Upper lobe of right lung (tissue), 1 donor: ENCODE data around the gene PCNX2. TPM values are rescaled to one million over a fixed set of nuclear protein-coding genes. Genes with fewer than 3 reads are reported as not detected.

Source experiments
- ATAC-seq: fragments of 200-7000 bp; cut with Tn5 transposase; one replicate; pipeline ENCODE4 v1.9.1; 2020; ENCODE audit warnings: mild to moderate bottlenecking, moderate library complexity
- DNase-seq: peaks from one replicate; pipeline ENCODE4 v3.0.0-alpha.2; 2020
- H3K27ac ChIP-seq: fragments of 200-600 bp; one replicate; pipeline ENCODE4 v1.8.0; 2022
- H3K27me3 ChIP-seq: fragments of 200-600 bp; one replicate; pipeline ENCODE4 v1.8.0; 2022; ENCODE audit warnings: mild to moderate bottlenecking
- H3K36me3 ChIP-seq: fragments of 200-600 bp; one replicate; pipeline ENCODE4 v1.8.0; 2022
- H3K4me1 ChIP-seq: fragments of 200-600 bp; one replicate; pipeline ENCODE4 v1.8.0; 2022
- H3K4me3 ChIP-seq: fragments of 200-600 bp; one replicate; pipeline ENCODE4 v1.8.0; 2022; ENCODE audit warnings: mild to moderate bottlenecking
- H3K9me3 ChIP-seq: fragments of 200-600 bp; one replicate; pipeline ENCODE4 v1.8.0; 2022
- intact Hi-C: fragments of 100-400 bp; cut with DNase I; formaldehyde crosslinking; loops from one replicate; pipeline ENCODE4 v1.11.0; 2022
- total RNA-seq: library from RNA; stranded (reverse); fragmentation: NEBNext Ultra II Directional; extraction: Animal tissue kit (Norgen Biotek cat#: 25700); gene quantifications from one replicate; pipeline ENCODE4 v1.2.1, GENCODE V29; 2021
- TF ChIP-seq, protein P1 (sequence below): fragments of 200-600 bp; IDR thresholded peaks from one replicate; pipeline ENCODE4 v1.8.0; 2022; ENCODE audit warnings: antibody characterized with exemption
- donor health status: DM: no; HTN: yes; CAD: no; lungs with severe emphysema.

Gene PCNX2
- total RNA-seq, 1 donor from 2014 or later: 6.8 TPM

DNA sequence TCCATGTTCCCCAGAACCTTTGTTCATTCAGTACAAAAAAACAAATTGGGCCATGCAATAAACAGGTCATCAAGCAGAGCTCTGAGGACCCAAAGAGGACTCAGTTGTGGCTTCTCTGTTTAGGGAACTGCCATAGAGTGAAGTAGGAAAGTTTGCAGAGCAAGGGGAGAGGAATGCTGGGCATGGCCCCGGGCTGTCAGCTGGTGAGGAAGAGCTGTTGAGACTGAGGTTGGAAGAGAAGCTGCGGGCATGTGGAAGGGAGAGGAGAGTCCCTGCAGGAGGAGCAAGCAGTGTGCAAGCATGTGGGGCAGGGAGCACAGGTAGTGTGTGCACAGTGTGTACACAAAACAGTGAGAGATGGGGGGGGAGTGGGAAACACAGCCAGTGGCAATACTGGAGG, 273.3 kb downstream of the PCNX2 start:
- Histone ChIP-seq H3K9me3 (no peaks in the 10 kb centered on the region), H3K27ac (no peak overlapping the region), H3K4me3 (no peak overlapping the region), H3K4me1 (no peaks in the 10 kb centered on the region), H3K27me3 (no peaks in the 10 kb centered on the region), H3K36me3 (no peaks in the 10 kb centered on the region)
- ATAC-seq (no peak), DNase-seq (no peak)
- TF ChIP-seq, protein P1, sequence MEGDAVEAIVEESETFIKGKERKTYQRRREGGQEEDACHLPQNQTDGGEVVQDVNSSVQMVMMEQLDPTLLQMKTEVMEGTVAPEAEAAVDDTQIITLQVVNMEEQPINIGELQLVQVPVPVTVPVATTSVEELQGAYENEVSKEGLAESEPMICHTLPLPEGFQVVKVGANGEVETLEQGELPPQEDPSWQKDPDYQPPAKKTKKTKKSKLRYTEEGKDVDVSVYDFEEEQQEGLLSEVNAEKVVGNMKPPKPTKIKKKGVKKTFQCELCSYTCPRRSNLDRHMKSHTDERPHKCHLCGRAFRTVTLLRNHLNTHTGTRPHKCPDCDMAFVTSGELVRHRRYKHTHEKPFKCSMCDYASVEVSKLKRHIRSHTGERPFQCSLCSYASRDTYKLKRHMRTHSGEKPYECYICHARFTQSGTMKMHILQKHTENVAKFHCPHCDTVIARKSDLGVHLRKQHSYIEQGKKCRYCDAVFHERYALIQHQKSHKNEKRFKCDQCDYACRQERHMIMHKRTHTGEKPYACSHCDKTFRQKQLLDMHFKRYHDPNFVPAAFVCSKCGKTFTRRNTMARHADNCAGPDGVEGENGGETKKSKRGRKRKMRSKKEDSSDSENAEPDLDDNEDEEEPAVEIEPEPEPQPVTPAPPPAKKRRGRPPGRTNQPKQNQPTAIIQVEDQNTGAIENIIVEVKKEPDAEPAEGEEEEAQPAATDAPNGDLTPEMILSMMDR: no peak
- intact Hi-C loops: no loop called here

DNA sequence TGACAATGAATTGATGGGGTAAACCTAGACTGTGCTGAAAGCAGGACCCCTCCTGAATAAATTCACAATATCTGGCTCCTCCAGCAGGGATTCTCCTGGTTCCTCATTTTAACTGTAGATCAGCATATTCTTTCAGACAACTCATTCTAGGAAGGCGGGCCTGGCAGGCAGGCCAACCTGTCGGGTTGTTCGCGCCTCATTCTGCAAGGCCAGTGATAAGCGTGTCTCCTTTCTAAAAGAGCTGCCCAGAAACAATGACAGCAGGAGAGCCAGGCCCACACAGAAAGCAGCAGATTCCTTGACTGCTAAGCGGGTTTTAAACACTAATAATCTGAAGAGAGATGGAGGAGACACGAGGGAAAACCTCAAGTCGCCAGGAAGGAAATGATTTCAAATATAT, 275.1 kb downstream of the PCNX2 start:
- H3K9me3 ChIP-seq: no peaks in the 10 kb centered on the region
- H3K27me3 ChIP-seq: no peaks in the 10 kb centered on the region
- DNase-seq (no peak), ATAC-seq (no peak)
- H3K4me1 ChIP-seq: no peaks in the 10 kb centered on the region
- TF ChIP-seq, protein P1: no peak
- H3K4me3 ChIP-seq: no peak overlapping the region
- intact Hi-C loops: no loop called here
- no peaks in the 10 kb centered on the region for H3K36me3 ChIP-seq
- H3K27ac ChIP-seq: no peak overlapping the region

DNA sequence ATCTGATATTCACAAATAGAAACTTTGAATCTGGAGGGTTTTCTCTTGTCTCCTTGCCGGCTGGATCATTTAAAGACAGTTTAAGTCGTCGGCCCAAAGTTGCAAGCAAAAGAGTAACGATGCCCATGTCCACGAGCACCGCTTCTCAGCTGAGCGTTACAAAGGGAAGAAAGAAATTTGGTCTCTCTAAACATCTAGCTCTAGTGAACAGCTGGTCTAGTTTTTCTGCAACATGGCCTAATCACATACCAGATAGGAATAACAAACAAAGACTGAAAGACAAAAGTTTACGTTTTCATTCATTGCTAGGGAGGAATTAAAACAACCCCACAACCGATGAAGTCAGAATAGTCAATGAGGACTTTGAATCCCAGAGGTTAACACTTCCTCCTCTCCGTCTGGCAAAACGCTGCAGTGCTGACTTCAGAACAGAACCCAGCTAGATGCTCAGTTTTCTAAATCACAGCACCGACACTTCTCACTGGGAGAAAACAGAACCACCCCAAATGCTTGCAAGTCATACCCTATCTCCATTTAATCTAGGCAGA, 275.7 kb downstream of the PCNX2 start:
- H3K27me3 ChIP-seq: no peaks in the 10 kb centered on the region
- H3K4me3 ChIP-seq: no peak overlapping the region
- TF ChIP-seq, protein P1: no peak
- ATAC-seq: no peak
- DNase-seq: no peak
- no peaks in the 10 kb centered on the region for H3K4me1 ChIP-seq
- no peaks in the 10 kb centered on the region for H3K36me3 ChIP-seq
- intact Hi-C loops: no loop called here
- no peak overlapping the region for H3K27ac ChIP-seq
- no peaks in the 10 kb centered on the region for H3K9me3 ChIP-seq

DNA sequence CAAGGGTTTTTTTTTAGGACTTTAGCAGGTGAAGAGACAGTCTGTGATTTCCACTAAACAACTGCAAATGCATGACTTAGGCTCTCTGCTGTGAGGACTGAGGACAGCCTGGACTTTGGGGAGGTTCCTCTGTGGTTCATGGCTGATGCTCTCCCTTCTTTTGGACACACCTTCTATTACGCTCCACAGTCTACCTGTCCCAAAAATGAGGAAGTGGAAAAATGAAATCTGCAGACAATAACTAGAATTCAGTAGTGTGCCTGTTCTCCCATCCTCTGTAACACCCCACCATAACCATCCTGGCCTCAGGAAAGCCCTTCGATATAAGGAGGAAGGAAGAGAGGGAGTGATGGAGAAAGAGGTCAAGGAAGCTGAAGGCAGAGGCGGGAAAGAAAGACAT, 276.4 kb downstream of the PCNX2 start:
- TF ChIP-seq, protein P1: no peak
- no peak for DNase-seq
- H3K36me3 ChIP-seq: no peaks in the 10 kb centered on the region
- no peak overlapping the region for H3K27ac ChIP-seq
- H3K4me1 ChIP-seq: no peaks in the 10 kb centered on the region
- ATAC-seq: no peak
- no peaks in the 10 kb centered on the region for H3K9me3 ChIP-seq
- H3K4me3 ChIP-seq: no peak overlapping the region
- intact Hi-C loops: no loop called here
- no peaks in the 10 kb centered on the region for H3K27me3 ChIP-seq

DNA sequence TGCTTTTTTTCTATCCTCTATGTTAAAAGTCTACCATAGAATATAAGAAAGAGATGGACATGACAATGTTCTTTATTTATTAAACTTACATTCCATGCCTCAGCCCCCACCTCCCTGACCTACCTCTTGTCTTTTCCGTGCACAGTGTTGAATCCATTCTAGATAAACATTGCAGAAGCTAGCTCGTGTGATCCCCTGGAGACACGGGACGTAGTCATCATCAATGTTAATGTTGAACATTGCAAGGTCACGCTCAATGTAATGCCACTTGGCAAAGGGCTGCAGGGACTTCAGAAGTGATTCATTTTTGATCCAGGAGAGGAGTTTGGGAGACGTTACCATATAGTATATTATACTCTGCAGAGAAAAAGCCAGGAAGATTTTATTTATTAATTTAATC, 278.7 kb downstream of the PCNX2 start:
- no peak overlapping the region for H3K4me3 ChIP-seq
- TF ChIP-seq, protein P1: no peak
- no peaks in the 10 kb centered on the region for H3K27me3 ChIP-seq
- ATAC-seq (no peak), DNase-seq (no peak)
- no peak overlapping the region for H3K27ac ChIP-seq
- intact Hi-C loops: no loop called here
- H3K36me3 ChIP-seq: no peaks in the 10 kb centered on the region
- no peaks in the 10 kb centered on the region for H3K4me1 ChIP-seq
- H3K9me3 ChIP-seq: no peaks in the 10 kb centered on the region

DNA sequence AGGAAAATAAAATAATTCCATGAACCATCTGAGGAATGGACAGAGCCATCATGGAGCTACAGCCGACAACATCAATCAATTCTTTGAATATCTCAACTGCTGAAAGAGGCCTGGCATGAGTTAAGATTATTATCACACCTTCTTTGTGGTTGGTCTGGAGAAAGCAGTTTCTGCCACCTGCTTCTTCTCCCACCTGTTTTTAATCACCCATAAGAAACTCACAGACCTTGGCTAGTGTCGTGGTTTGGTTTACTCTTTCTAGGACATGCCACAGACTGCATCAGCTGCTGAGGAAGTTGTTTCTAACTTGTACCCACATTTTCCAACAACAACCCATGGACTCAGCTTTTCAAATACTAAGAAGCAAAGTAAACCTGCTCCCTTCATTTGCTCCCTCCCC, 279.6 kb downstream of the PCNX2 start:
- intact Hi-C loops: no loop called here
- H3K4me3 ChIP-seq: no peak overlapping the region
- no peak for ATAC-seq
- no peaks in the 10 kb centered on the region for H3K36me3 ChIP-seq
- no peak for DNase-seq
- H3K27me3 ChIP-seq: no peaks in the 10 kb centered on the region
- H3K27ac ChIP-seq: no peak overlapping the region
- H3K9me3 ChIP-seq: no peaks in the 10 kb centered on the region
- no peaks in the 10 kb centered on the region for H3K4me1 ChIP-seq
- TF ChIP-seq, protein P1: no peak
